ENCODE measurements around the gene GPR183.

Gene GPR183

DNA sequence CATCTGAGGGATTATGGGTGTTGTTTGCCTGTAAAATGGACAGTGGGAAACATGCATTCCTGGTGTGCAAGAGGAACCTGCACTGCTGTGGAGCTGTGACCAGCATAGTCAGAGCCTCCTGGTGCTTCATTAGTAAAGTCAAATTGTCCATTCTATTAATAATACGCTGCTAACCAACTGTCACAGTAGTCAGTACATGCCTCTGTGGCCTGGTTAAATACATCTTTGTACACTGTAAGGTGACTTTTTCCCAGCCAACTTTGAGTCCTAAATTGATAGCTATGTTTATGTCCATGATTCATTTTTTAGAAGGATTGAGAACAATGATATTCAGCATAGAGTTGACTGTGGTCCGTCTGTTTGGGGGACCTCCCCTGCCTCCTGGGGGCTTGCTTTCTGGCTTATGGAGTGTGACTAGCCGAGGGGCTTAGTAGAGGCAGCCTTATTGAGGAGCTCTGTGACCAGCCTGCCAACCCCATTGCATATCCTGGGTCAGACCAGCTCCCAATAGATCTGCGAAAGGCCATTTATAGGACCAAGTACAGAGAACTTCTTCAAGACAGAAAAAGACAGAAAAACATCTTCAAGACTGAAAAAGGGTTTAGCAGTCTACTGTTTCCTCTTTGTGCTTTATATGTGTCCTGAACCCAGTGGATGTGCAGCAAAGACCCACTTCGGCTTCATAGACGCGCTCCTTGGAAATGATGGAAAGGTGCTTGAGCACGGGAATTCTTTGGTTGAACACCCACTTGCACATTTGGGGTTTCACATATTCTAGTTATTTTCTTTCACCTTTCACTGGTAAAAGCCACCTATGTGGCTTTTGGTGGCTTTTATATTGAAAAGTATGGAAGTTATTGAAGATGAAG, 4.3 kb downstream of the GPR183 start:
- no peak for TF ChIP-seq SP1 (IDR thresholded peaks at IDR 0.05)
- TF ChIP-seq FOXK2 (IDR thresholded peaks at IDR 0.05) = no peak
- no peak for TF ChIP-seq CTBP1 (IDR thresholded peaks at IDR 0.05; ENCODE audit: borderline replicate concordance)
- no peak for TF ChIP-seq ZNF384 (IDR thresholded peaks at IDR 0.05)
- DNase-seq (ENCODE audit: extremely low spot score) = no peak
- ChIA-PET POLR2A (no interaction called here), CTCF (no interaction called here)

GRCh38 chr13:99301913-99302636, 5.1 kb downstream of the GPR183 start:
- DNase-seq (ENCODE audit: extremely low spot score) = no peak
- ChIA-PET POLR2A (no interaction called here), CTCF (no interaction called here)
- TF ChIP-seq CTBP1 (IDR thresholded peaks at IDR 0.05; ENCODE audit: borderline replicate concordance) (no peak), FOXK2 (IDR thresholded peaks at IDR 0.05) (no peak), SUZ12 (IDR thresholded peaks at IDR 0.05) (no peak), BHLHE40 (IDR thresholded peaks at IDR 0.05; ENCODE audit: borderline replicate concordance) (no peak), FOXM1 (IDR thresholded peaks at IDR 0.05; ENCODE audit: borderline replicate concordance) (no peak), ZNF384 (IDR thresholded peaks at IDR 0.05) (no peak), HDGF (IDR thresholded peaks at IDR 0.05; ENCODE audit: borderline replicate concordance) (no peak), PKNOX1 (IDR thresholded peaks at IDR 0.05) (no peak), FOXA1 (IDR thresholded peaks at IDR 0.05) (no peak), SP1 (IDR thresholded peaks at IDR 0.05) (no peak), ELF4 (IDR thresholded peaks at IDR 0.05) (no peak), NFRKB (IDR thresholded peaks at IDR 0.05) (no peak), ARNT (IDR thresholded peaks at IDR 0.05) (no peak), TARDBP (IDR thresholded peaks at IDR 0.05) (no peak), L3MBTL2 (conservative IDR thresholded peaks at IDR 0.05) (no peak), LEF1 (IDR thresholded peaks at IDR 0.05; ENCODE audit: borderline replicate concordance) (no peak)

GRCh38 chr13:99301056-99301838, 6.0 kb downstream of the GPR183 start:
- TF ChIP-seq SUZ12 (IDR thresholded peaks at IDR 0.05) (no peak), FOXK2 (IDR thresholded peaks at IDR 0.05) (no peak), L3MBTL2 (conservative IDR thresholded peaks at IDR 0.05) (no peak)
- DNase-seq (ENCODE audit: extremely low spot score) = no peak
- POLR2A ChIA-PET = no interaction called here
- CTCF ChIA-PET = no interaction called here

- TF ChIP-seq NFRKB (IDR thresholded peaks at IDR 0.05) (no peak), ZNF384 (IDR thresholded peaks at IDR 0.05) (no peak), ARNT (IDR thresholded peaks at IDR 0.05) (no peak), ELF4 (IDR thresholded peaks at IDR 0.05) (no peak), FOXM1 (IDR thresholded peaks at IDR 0.05; ENCODE audit: borderline replicate concordance) (no peak), CTBP1 (IDR thresholded peaks at IDR 0.05; ENCODE audit: borderline replicate concordance) (no peak), FOXA1 (IDR thresholded peaks at IDR 0.05) (no peak), PKNOX1 (IDR thresholded peaks at IDR 0.05) (no peak), FOXK2 (IDR thresholded peaks at IDR 0.05) (no peak)
- DNase-seq (ENCODE audit: extremely low spot score) = no peak
- POLR2A ChIA-PET = no interaction called here
- CTCF ChIA-PET = no interaction called here
These were observed 7.3 kb downstream of the GPR183 start for GRCh38 chr13:99299920-99300341.

GRCh38 chr13:99299256-99299919, 7.8 kb downstream of the GPR183 start:
- DNase-seq (ENCODE audit: extremely low spot score) = no peak
- ChIA-PET POLR2A (no interaction called here), CTCF (no interaction called here)
- no peak for TF ChIP-seq SP1 (IDR thresholded peaks at IDR 0.05)
- no peak for TF ChIP-seq FOXK2 (IDR thresholded peaks at IDR 0.05)
- TF ChIP-seq PKNOX1 (IDR thresholded peaks at IDR 0.05) = no peak
- TF ChIP-seq BHLHE40 (IDR thresholded peaks at IDR 0.05; ENCODE audit: borderline replicate concordance) = no peak
- TF ChIP-seq FOXA1 (IDR thresholded peaks at IDR 0.05) = no peak
- no peak for TF ChIP-seq TARDBP (IDR thresholded peaks at IDR 0.05)
- no peak for TF ChIP-seq ELF4 (IDR thresholded peaks at IDR 0.05)
- TF ChIP-seq ZNF384 (IDR thresholded peaks at IDR 0.05) = no peak
- TF ChIP-seq NFRKB (IDR thresholded peaks at IDR 0.05) = no peak
- no peak for TF ChIP-seq L3MBTL2 (conservative IDR thresholded peaks at IDR 0.05)

Measured in HEK293T (cell line).